Right ventricle myocardium inferior (tissue), 1 donor: ENCODE measurements around the gene CCDC172. TPM values are rescaled to one million over a fixed set of nuclear protein-coding genes. Genes with fewer than 3 reads are reported as not detected.
"Not testable (repeated sequence)": the region's sequence is repeated elsewhere in the genome, so short reads cannot be mapped to it uniquely, and the experiment has no call there.

Source experiments
- ATAC-seq: fragments of 200-7000 bp; cut with Tn5 transposase; one replicate; pipeline ENCODE4 v1.9.1; 2020; ENCODE audit warnings: mild to moderate bottlenecking, moderate library complexity
- DNase-seq: peaks from one replicate; pipeline ENCODE4 v3.0.0; 2021; ENCODE audit errors: missing footprints
- intact Hi-C: fragments of 100-400 bp; cut with DNase I; formaldehyde crosslinking; loops from one replicate; pipeline ENCODE4 v1.11.0; 2022
- total RNA-seq: library from RNA; stranded (reverse); fragmentation: NEBNext Ultra II Directional; extraction: Animal tissue kit (Norgen Biotek cat#: 25700); gene quantifications from one replicate; pipeline ENCODE4 v1.2.1, GENCODE V29; 2021
- donor health status: DM: no; HTN: yes; CAD: no; lungs with severe emphysema.

CCDC172 gene
- total RNA-seq, 1 donor from 2014 or later = not detected

DNA sequence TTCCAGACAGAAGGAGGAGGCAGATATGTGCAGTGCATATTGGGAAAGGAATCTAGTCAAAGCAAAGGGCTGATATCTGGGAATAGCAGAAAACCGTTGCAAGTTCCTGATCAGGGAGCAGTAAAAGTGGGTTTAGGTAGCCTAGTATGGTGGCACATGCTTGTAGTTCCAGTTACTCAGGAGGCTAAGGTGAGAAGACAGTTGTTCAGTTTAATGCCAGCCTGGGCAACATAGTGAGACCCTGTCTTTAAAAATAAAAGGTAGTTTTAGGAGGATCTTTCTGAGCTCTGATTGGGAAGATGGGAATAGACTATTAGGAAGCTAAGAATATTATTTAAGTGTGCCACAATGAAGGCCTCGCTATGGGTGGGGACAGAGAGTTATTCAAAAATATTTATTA is 1.7 kb downstream of the CCDC172 start:
- ATAC-seq (no peak), DNase-seq (no peak)
- intact Hi-C loops = no loop called here

DNA sequence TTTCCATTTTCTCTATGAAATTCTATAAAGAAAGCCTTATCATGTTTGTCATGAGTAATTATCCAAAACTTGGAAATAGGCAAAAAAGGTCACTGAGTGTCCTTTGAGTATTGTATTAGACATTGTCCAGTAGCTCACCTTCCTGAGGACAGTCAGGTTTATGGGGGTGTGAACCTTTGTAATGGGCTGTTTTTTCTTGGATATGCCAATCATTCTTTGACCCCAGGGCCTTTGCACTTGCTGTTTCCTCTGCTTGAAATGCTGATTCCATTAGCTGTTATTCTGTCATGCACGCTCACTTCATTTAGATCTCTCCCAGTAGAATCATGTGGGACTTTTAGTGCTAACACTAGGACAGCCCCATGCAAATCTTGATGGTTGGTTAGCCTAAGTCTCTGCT is 4.9 kb downstream of the CCDC172 start:
- ATAC-seq (no peak), DNase-seq (no peak)
- intact Hi-C loops = no loop called here

DNA sequence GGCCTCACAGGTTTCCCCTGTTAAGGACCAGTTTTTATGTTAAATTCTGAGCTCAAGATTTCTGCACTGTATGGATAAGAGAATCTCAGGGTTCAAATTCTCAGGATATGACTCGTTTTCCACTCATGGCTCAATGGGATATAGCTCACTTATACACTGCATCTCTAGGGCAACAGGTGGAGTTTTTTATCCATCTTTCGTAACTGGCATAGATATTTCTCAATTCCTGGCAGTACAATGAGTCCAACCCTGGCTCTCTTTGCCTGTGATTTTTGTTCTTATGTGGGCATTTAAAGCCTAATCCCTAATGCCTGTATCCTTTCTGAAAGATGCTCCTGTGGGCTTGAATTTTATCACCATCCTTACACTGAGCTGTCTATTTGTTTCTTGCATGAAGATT is 7.6 kb downstream of the CCDC172 start:
- DNase-seq (no peak), ATAC-seq (no peak)
- intact Hi-C loops = no loop called here

DNA sequence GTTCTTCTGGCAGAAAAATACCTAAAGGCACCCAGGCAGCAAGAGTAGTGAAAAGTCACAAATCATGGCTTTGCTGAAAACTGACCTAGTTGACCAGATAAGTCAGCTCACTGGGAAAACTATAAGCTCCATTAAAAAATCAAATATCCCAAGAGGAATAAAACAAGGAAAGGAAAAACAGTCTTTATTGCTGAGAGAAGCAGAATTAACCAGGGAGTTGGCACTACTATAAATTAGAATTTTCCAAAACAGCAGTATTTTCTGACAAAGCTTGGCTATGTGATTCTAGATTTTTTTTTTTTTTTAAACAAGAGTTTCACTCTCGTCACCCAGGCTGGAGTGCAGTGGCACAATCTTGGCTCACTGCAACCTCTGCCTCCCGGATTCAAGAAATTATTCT is 12.6 kb downstream of the CCDC172 start:
- no peak for ATAC-seq
- intact Hi-C loops = no loop called here
- no peak for DNase-seq

DNA sequence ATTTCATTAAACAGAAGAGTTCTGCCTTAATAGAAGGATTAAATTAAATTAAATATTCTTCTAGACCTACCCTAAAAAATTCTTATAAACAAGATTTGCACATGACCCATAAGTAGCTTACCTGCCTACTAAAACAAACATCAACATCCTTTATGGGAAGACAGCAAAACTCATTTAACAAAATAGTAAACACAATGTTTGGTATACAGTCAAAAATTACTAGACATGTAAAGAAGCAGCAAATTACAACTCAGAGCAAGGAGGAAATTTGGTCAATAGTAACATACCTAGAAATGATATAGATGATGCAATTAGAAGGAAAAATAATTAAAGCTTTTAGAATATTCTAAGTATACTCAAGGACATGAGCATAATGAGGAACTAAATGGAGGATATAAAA is 27.9 kb downstream of the CCDC172 start:
- DNase-seq (no peak), ATAC-seq (no peak)
- intact Hi-C loops = no loop called here

DNA sequence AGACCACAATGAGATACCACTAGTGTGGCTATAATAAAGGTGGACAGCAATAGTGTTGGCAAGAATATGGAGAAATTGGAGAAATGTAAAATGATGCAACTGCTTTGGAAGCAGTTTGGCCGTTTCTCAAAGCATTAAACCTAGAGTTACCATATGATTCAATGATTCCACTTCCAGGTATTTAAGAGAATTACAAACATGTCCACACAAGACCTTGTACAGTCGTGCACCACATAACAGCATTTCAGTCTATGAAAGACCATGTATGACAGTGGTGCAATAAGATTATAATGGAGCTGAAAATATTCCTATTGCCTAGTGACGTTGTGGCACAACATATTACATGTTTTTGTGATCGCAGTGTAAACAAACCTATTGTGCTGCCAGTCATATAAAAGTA is 29.6 kb downstream of the CCDC172 start:
- ATAC-seq = no peak
- intact Hi-C loops = no loop called here

DNA sequence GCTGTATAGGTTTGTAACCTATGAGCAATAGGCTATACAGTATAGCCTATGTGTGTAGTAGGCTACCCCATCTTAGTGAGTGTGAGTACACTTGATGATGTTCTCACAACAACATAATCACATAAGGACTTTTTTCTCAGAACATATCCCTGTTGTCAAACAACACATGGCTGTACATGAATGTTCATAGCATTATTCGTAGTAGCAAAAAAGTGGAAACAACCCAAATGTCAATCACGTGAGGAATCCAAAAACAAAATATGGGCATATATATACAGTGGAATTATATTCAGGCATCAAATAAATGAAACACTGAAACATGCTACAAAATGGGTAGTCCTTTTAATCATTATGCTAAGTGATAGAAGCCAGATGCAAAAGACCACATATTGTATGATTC is 31.1 kb downstream of the CCDC172 start:
- DNase-seq (no peak), ATAC-seq (no peak)
- intact Hi-C loops = no loop called here

More for the DNA sequence above, 29.6 kb downstream of the CCDC172 start:
- no peak for DNase-seq

DNA sequence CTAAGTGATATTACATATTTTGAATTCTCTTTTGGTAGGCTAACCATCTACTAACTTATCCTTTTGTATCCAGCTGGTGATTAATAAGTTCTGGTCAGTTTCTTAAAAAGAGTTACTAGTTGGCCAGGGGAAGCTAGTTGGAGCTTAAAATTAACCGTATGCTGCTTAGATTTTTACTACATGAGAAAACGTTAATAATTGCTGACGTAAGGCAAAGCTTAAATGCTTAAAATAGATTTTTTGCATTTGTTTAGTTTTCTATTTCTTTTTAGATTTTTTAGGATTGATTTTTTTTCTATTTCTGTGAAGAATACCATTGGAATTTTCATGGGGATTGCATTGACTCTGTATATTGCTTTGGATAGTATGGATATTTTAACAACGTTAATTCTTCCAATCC is 32.6 kb downstream of the CCDC172 start:
- DNase-seq (no peak), ATAC-seq (no peak)
- intact Hi-C loops = no loop called here

DNA sequence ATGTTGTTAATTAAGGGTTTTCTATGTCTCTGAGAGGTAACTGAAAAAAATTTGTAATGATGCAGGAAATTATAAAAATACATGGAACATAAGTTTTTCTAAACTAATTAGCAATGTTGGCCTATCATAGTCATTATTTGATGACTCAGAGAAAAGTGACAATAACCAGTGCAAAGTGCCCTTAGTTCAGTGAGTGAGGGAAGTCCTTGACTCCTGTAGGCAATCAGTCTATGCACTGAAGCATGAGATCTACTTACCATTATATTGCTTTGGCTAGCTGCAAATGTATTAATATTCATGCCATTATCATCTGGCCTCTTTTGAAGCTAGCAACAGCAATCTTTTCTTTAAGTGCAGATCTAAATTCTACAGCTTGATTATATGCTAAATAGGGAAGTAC is 40.6 kb downstream of the CCDC172 start:
- no peak for ATAC-seq
- intact Hi-C loops = no loop called here
- no peak for DNase-seq

DNA sequence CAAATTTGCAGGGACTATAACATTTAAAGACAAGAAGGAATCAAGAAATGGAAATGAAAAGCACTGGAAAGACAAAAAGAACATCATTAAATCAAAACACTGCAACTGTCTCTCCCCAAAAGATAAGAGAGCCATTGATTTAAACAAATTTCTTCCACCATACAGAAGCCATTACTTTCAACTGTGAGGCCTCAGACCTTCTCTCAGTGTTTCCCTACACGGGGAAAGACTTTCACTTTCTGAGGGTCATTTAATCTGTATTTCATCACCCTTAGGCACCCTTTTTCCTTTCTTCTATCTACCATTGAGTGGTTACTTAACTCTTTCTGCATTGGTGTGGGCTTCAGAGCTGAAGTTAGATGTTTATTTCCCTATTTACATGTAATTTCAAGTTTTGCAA is 47.5 kb downstream of the CCDC172 start:
- ATAC-seq = no peak
- no peak for DNase-seq
- intact Hi-C loops = no loop called here

DNA sequence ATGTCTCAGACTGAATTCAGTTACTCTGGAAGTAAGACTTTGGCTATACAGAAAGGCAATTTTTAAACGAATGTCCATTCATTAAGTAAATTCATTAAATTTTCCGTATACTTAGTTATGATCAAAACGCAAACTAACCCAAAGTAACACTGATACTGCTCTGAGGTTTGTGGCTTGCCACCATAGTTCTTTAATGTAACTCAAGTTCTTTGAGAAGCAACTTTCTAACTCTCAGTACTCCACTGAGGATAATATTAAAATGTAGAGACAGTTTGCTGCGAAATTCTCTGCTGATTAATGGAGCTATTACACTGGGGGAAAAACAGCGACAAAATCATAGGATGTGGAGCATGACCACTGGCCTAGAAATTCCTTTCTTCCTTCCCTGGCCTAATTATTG is 58.0 kb downstream of the CCDC172 start:
- intact Hi-C loops = loop anchor here (10.0 kb wide), 2 partner anchors 677 to 1207 kb away; no protein-coding TSS in a partner anchor
- no peak for ATAC-seq
- DNase-seq = no peak

DNA sequence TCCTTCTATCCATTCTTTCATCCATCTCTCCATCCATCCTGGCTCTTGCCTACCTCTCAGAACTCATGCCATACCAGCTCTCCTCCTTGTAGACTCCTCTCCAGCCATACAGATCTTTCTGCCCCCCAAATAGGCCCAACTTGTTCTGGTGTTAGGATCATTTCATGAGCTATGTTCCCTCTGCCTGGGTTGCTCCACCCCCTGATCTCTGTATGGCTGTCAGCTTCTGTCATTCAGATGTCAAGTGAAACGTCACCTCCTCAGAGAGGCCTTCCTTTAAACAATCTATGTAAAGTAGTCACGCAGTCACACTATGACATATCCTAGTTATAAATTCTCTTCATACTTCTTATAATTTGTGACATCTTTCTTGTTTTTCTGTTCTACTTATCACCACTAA is 61.1 kb downstream of the CCDC172 start:
- intact Hi-C loops = loop anchor here (5.0 to 10.0 kb wide), 4 partner anchors 588 to 1211 kb away; no protein-coding TSS in a partner anchor
- ATAC-seq (no peak), DNase-seq (no peak)

DNA sequence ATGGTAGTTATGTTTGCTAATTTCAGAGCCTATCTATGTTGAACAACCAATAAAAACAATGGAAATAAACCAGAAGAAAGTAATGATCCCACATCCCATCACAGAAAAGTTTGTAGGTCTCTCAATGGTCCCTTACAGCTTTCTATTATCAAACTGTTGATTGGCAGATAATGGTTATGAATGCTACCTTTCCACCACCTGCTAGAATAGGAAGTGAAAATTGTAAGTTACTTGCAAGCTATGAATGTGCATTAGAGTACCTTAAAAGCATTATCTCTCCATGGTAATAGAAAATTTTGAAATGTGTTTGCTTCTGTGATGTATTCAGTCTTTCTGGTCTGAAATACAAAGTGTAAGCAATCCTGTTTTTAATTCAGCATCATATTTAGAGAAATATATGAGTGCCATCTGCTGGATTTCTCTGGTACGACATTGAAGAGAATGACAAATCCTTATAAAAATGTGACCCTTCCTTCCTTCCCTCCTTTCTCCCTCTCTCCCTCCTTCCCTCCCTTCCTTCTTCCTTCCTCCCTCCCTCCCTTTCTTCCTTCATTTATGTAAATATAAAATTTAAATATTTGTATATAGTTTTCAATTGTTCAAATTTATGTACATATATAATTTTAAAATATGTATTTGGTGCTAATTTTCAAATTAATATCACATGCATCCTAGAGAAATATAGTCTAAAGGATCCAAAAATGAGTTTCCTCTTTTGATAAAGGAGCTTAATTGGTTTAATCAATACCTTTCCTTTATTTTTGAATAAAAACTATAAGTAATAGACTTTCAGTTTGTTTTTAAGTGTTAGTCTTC is 62.0 kb downstream of the CCDC172 start:
- ATAC-seq (no peak), DNase-seq (no peak)
- intact Hi-C loops = loop anchor here (5.0 to 10.0 kb wide), 4 partner anchors 589 to 1211 kb away; no protein-coding TSS in a partner anchor

DNA sequence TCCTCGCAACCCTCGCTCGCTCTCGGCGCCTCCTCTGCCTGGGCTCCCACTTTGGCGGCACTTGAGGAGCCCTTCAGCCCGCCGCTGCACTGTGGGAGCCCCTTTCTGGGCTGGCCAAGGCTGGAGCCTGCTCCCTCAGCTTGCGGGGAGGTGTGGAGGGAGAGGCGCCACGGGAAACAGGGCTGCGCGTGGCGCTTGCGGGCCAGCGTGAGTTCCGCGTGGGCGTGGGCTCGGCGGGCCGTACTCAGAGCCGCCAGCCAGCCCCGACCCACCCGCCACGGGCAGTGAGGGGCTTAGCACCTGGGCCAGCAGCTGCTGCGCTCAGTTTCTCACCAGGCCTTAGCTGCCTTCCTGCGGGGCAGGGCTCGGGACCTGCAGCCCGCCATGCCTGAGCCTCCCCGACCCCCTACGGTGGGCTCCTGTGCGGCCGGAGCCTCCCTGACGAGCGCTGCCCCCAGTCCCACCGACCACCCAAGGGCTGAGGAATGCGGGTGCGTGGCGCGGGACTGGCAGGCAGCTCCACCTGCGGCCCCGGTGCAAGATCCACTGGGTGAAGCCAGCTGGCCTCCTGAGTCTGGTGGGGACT is 69.1 kb downstream of the CCDC172 start:
- ATAC-seq, intact Hi-C loops, DNase-seq: not testable (repeated sequence)

DNA sequence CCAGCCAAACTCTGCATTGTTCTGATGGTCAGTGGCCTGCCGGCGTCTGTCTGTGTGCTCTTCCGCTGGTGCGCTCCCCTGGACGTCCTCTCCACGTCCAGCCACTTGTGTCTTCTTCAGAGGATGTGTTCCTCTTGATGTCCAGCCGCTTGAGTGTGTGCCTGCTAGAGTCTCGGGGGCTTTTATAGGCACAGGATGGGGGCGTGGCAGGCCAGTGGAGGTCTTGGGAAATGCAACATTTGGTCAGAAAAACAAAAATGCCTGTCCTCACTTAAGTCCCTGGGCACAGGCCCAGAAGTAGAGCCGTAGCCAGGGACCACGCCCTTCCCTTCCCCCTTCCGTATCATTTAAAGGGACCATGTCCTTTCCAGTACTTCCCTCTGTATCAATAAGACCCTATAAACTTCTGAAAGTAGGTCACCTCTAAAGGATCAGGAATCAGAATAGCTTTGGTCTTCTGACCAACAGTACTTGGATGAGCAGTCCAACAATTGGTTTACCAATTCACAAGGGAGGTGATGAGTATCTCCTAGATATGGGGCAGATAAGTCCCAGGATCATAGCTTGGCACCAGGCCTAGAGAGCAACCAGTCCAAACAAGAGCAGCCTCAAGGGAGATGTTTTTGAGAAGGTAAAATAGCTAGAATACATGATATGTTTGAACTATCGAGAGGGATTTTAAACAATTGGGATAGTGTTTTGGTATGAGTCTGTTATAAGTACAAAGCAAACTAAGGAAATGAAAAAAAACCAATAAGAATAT is 71.2 kb downstream of the CCDC172 start:
- intact Hi-C loops = no loop called here
- DNase-seq = no peak
- ATAC-seq = no peak

DNA sequence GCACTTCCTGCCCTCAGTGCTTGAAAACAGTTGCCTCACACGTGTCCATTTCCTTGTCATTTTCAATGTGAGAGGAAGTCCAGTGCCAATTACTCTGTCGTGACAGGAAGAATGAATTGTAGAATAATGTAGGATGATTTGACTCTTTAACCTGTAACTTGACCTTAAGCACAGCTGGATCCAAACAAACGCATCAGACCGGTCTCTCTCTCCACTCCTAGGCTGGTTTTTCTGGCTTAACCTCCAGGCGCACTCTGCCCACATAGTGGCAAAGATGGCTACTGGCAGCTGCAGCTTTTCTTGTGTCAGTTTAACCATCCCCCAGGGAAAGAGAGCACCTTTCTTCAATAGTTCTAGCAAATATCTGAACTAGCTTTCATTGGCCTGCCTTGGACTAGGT is 74.0 kb downstream of the CCDC172 start:
- no peak for DNase-seq
- intact Hi-C loops = no loop called here
- no peak for ATAC-seq

DNA sequence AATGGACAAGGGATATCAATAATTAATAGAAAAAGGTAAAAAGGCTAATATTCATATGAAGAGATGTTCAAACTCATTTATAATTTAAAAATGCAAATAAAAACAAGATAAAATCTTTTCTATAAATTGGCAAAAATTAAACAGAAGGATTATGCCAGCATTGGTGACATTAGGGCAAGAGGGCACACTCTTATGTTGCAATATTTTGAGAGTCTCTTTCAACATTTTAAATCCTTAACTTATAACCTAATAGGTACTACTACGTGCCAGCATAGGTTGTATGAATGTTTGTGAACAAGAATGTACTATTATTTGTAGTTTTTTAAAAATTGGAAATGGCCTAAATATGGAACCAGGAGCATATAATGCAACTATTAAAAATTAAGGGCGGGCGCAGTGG is 78.6 kb downstream of the CCDC172 start:
- ATAC-seq (no peak), DNase-seq (no peak)
- intact Hi-C loops = no loop called here

DNA sequence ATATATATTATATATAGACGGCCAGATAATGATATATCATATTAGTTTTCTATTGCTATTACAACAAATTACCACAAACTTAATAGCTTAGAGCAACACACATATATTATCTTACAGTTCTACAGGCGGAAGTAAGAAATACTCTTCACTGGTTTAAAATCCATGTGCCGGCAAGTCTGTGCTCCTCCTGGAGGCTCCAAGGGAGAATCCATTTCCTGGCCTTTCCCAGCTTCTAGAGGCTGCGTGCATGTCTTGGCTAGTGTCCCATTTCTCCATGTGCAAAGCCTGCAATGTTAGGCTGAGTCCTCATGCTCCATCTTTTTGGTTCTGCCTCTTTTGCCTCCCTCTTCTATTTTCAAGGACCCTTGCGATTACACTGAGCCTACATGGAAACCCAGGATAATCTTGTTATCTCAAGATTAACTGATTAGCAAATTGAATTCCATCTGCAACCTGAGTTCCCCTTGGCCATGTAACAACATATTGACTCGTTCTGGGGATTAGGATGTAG is 79.5 kb downstream of the CCDC172 start:
- no peak for DNase-seq
- ATAC-seq = no peak
- intact Hi-C loops = no loop called here

DNA sequence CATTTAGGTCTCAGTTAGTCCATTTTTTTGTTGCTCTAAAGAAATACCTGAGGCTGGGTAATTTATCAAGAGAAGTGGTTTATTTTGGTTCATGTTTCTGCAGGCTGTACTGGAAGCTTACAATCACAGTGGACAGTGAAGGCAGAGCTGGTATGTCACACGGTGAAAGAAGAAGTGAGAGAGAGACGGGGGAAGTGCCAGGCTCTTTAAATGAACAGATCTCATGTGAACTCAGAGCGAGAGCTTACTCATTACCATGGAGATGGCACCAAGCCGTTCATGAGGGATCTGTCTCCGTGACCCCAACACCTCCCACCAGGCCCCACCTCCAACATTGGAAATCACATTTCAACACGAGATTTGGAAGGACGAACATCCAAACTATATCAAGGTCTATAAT is 84.5 kb downstream of the CCDC172 start:
- no peak for DNase-seq
- intact Hi-C loops = no loop called here
- no peak for ATAC-seq

DNA sequence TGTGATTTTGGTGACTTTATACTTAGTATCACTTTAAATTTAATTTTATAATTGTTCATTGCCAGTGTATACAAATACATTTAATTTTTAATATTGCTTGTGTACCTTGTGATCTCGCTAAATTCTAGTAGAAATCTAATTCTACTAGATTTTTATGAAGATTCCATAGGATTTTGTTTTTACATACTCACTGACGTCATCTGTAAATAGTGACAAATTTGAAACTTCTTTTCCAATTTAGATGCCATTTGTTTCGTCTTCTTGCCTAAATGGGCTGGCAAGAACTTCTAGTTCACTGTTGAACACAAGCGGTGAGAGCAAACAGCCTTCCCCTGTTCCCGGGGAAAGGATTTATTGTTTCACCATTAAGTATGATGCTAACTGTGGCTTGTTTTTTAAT is 86.1 kb downstream of the CCDC172 start:
- no peak for ATAC-seq
- no peak for DNase-seq
- intact Hi-C loops = no loop called here
